Endothelial cell (in vitro differentiated cells): ENCODE data around the gene CIPC. TPM values are rescaled to one million over a fixed set of nuclear protein-coding genes. Genes with fewer than 3 reads are reported as not detected.
A peak's percentile ranks its signal among the peaks of the same experiment; 100 is the strongest.

Source experiments
- DNase-seq: peaks from one replicate; pipeline ENCODE4 v3.0.0; 2021; ENCODE audit warnings: low spot score
- H3K27ac Mint-ChIP-seq: one replicate; pipeline ENCODE4 v1.8.0; 2021; ENCODE audit warnings: mixed read lengths, inconsistent platforms; ENCODE audit not compliant: unreplicated experiment
- H3K27me3 Mint-ChIP-seq: one replicate; pipeline ENCODE4 v1.8.0; 2021; ENCODE audit warnings: mild to moderate bottlenecking, moderate library complexity, mixed read lengths, inconsistent platforms; ENCODE audit not compliant: unreplicated experiment
- H3K36me3 Mint-ChIP-seq: one replicate; pipeline ENCODE4 v1.8.0; 2021; ENCODE audit warnings: mild to moderate bottlenecking, low read depth, mixed read lengths, inconsistent platforms; ENCODE audit not compliant: unreplicated experiment
- H3K4me1 Mint-ChIP-seq: one replicate; pipeline ENCODE4 v1.8.0; 2021; ENCODE audit warnings: mild to moderate bottlenecking, mixed read lengths, inconsistent platforms; ENCODE audit not compliant: unreplicated experiment
- H3K4me3 Mint-ChIP-seq: one replicate; pipeline ENCODE4 v1.8.0; 2021; ENCODE audit warnings: mild to moderate bottlenecking, mixed read lengths, inconsistent platforms; ENCODE audit not compliant: unreplicated experiment
- H3K9me3 Mint-ChIP-seq: one replicate; pipeline ENCODE4 v1.8.0; 2021; ENCODE audit warnings: mixed read lengths, inconsistent platforms; ENCODE audit not compliant: unreplicated experiment
- total RNA-seq: library from RNA; stranded (reverse); fragmentation: NEBNext Ultra II Directional; extraction: Animal tissue kit (Norgen Biotek cat#: 25700); gene quantifications from one replicate; pipeline ENCODE4 v1.2.1, GENCODE V29; 2021; ENCODE audit not compliant: unreplicated experiment
- TF ChIP-seq, protein P1 (sequence below): fragments of 200-600 bp; sonication (generic); IDR thresholded peaks from one replicate; pipeline ENCODE4 v1.5.0; 2021; ENCODE audit warnings: antibody characterized with exemption; ENCODE audit not compliant: unreplicated experiment

Gene CIPC
- total RNA-seq, 1 donor from 2014 or later = 42.4 TPM

DNA sequence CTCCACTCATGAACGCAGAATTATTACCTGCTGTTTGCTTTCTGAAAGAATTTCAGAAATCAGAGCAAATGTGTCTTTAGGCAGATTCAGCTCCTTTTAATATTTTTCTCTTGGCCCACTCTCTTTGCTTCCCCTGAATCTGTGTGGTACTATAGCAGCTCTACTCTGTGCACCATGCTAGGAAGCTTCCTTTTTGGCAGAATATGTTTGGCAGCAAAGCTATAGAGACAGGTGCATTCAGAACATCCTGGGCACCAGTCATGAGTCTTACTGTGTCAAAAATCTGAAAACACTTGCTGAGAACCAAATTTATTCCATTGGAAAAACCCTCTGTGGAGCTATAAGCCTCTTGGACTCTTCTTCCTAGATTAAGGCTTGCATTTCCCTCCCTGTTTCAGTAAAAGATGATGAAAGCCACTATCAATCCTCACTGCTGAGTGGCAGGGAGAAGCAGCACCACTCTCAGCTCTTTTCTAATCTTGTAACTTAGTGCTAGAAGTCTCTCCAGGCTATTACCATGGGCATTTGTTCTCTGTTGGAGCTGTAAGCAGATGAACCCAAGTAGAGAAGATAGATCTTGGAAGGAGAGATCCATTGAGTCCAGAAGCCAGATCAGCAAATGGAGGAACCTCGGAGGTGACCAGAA lies 18.2 kb downstream of the CIPC start:
- no peaks in the 10 kb centered on the region for H3K9me3 Mint-ChIP-seq
- H3K4me1 Mint-ChIP-seq = peaks cover 38% of the 10 kb centered on the region
- no peak overlapping the region for H3K4me3 Mint-ChIP-seq
- H3K27ac Mint-ChIP-seq = no peak overlapping the region
- peaks cover 29% of the 10 kb centered on the region for H3K36me3 Mint-ChIP-seq
- DNase-seq = no peak
- H3K27me3 Mint-ChIP-seq = peaks cover 3% of the 10 kb centered on the region
- TF ChIP-seq, protein P1, sequence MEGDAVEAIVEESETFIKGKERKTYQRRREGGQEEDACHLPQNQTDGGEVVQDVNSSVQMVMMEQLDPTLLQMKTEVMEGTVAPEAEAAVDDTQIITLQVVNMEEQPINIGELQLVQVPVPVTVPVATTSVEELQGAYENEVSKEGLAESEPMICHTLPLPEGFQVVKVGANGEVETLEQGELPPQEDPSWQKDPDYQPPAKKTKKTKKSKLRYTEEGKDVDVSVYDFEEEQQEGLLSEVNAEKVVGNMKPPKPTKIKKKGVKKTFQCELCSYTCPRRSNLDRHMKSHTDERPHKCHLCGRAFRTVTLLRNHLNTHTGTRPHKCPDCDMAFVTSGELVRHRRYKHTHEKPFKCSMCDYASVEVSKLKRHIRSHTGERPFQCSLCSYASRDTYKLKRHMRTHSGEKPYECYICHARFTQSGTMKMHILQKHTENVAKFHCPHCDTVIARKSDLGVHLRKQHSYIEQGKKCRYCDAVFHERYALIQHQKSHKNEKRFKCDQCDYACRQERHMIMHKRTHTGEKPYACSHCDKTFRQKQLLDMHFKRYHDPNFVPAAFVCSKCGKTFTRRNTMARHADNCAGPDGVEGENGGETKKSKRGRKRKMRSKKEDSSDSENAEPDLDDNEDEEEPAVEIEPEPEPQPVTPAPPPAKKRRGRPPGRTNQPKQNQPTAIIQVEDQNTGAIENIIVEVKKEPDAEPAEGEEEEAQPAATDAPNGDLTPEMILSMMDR = no peak

DNA sequence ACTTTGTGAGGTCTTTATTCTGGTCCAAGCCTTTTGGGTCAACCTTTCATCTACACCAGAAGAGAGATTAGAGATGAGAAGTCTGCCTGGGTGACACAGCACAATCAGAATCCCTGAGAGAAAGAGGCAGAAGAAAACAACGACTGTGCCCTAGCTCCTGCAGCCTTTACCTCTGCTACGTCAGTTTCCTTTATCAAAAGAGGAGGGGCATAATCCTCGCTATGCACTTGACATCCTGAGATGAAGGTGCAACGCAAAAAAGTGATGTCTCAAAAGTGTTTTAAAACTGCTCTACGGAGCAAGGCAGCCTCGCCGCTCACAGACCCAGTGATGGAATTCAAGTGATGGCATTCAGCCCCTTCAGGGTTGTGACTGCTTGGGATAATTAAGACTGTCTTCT lies 21.8 kb downstream of the CIPC start:
- Mint-ChIP-seq H3K4me3 (no peak overlapping the region), H3K9me3 (no peaks in the 10 kb centered on the region), H3K36me3 (peaks cover 14% of the 10 kb centered on the region), H3K4me1 (peaks cover 43% of the 10 kb centered on the region), H3K27me3 (peaks cover 4% of the 10 kb centered on the region), H3K27ac (peak overlapping the region; percentile 20)
- no peak for DNase-seq
- TF ChIP-seq, protein P1 = no peak

DNA sequence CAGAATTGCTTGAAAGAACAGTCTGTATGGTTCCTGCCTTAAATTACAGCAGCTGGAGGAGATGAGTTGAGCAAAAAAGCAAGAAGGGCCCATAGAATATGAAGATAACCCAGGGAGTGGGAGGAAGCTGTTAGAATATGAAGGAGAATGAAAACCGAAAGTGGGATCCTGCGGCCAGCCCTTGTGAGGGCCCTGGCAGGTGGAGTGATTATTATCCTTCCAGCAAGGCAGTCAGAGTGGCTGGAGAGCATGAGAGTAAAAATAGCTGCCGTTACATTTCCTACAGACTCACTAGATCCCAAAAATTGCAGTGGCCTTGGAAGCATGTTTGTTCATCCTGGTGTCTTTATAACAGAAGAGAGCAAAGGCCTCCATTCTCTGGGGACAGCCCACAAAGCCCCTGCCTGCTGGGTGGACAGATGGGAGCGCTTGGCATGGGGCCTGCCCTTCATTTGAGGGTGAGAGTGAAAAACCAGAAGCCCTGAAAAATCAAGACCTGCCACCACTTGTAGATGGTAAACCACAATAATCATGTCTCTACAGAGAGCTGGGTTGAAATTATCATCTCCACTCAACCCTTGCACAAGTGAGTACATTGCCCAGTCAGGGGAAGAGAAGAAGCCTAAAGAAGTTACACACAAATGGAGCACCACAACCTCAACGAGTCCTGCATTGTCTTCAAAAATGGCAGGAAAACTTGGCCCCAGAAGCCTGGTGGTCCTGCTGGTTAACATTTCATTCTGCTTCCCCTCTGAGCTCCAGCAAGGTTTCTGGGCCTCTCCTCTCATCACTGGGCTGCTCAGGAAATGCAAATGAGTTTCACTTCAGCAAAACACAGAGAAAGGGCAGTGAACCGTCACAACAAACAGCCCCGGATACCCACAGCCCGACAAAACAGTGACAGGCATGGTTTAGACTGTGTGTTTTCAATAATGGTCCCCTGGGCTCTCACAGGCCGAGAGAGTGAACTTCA lies 23.0 kb downstream of the CIPC start:
- peaks cover 46% of the 10 kb centered on the region for H3K4me1 Mint-ChIP-seq
- no peak overlapping the region for H3K4me3 Mint-ChIP-seq
- TF ChIP-seq, protein P1 = no peak
- H3K27ac Mint-ChIP-seq = peak overlapping the region; percentile 71
- H3K27me3 Mint-ChIP-seq = peaks cover 7% of the 10 kb centered on the region
- DNase-seq = no peak
- no peaks in the 10 kb centered on the region for H3K9me3 Mint-ChIP-seq
- H3K36me3 Mint-ChIP-seq = peaks cover 7% of the 10 kb centered on the region

DNA sequence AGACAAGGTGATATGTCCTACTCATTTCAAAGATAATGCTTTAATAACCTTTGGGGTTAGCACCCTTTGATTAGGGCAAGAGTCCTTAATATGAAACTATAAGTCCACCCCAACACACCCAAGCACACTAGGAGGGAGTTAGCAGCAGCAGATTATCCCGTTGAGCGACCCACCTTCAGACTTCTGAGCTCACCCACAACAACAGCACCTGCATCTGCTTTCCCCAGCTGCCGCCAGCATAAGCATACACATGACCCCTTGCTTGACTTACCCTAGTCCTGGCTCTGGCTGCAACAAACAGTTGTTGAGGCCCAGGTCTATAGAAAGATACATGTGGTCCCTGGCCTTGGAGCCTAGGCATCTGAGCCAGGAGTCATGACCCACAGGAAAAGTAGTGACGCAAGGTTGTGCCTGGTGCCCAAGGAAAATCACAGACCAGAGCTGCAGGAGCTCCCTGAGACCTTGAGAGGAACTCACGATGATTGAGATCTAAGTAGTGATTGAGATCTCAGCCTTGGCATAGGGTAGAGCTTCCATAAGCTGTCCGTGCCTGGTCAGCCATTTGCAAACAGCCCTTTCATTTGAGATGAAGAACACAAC lies 24.6 kb downstream of the CIPC start:
- Mint-ChIP-seq H3K36me3 (peaks cover 3% of the 10 kb centered on the region), H3K4me1 (peaks cover 46% of the 10 kb centered on the region)
- DNase-seq = no peak

More for the DNA sequence above, 24.6 kb downstream of the CIPC start:
- H3K4me3 Mint-ChIP-seq = peak overlapping the region; percentile 9
- peaks cover 12% of the 10 kb centered on the region for H3K27me3 Mint-ChIP-seq
- TF ChIP-seq, protein P1 = no peak
- H3K27ac Mint-ChIP-seq = peak overlapping the region; percentile 14
- H3K9me3 Mint-ChIP-seq = no peaks in the 10 kb centered on the region
